Measurements from ENCODE around the gene MTREX. TPM values are rescaled to one million over a fixed set of nuclear protein-coding genes. Genes with fewer than 3 reads are reported as not detected.

The MTREX gene
- total RNA-seq, 1 experiment from 2014 or later, result 123 TPM

DNA sequence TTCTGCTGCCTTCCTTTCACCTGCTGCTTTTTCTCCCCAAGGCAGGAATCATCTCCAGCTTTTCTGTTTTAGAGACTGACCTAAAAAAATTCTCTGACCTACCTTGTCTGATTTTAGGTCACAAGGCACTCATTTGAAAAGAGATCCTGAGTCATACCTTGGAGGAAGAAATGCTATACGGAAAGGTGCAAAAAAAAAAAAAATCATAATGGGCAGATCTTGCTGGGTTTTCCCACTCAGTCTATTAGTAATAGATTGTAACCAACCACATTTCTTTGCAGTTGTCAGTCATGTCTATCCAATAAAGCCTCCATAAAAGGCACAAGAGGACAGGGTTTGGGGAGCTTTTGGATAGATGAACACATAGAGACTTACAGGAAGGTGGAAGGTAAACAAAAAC, 70.0 kb downstream of the MTREX start:
- Histone ChIP-seq H2BK5ac (ENCODE audit: insufficient read length, low read length) (no peak overlapping the region), H3K79me2 (ENCODE audit: insufficient read depth, low read length) (no peaks in the 10 kb centered on the region), H4K5ac (ENCODE audit: insufficient read length, low read depth, low read length) (no peak overlapping the region), H3K14ac (ENCODE audit: insufficient read depth, low read length) (no peak overlapping the region), H2BK120ac (ENCODE audit: low read depth, low read length, poor library complexity, severe bottlenecking) (no peak overlapping the region), H3K23me2 (ENCODE audit: insufficient read length, low read depth, low read length, poor library complexity, severe bottlenecking) (no peaks in the 10 kb centered on the region), H3K27ac (ENCODE audit: insufficient read length, low read depth, low read length) (no peak overlapping the region), H3K9ac (ENCODE audit: extremely low read depth, insufficient read length, low read length) (no peak overlapping the region), H3T11ph (ENCODE audit: low read length) (no peak overlapping the region), H3K27me3 (ENCODE audit: insufficient read depth, low read length) (no peaks in the 10 kb centered on the region), H3K4ac (ENCODE audit: low read depth, low read length) (no peak overlapping the region), H3K18ac (ENCODE audit: insufficient read length, low read depth, low read length) (no peak overlapping the region), H4K8ac (replicated peaks; ENCODE audit: insufficient read length, low read depth, low read length) (no peak overlapping the region), H3K4me2 (ENCODE audit: insufficient read depth, insufficient read length, low read length) (no peak overlapping the region), H2AFZ (ENCODE audit: low read length) (no peak overlapping the region), H4K20me1 (ENCODE audit: control insufficient read depth, insufficient read depth, insufficient read length) (no peaks in the 10 kb centered on the region), H3K79me1 (ENCODE audit: insufficient read depth, low read depth, low read length, poor library complexity, severe bottlenecking) (no peaks in the 10 kb centered on the region), H3K23ac (ENCODE audit: insufficient read length, low read depth, low read length) (no peak overlapping the region), H2BK15ac (ENCODE audit: low read depth, low read length) (no peak overlapping the region), H2BK12ac (ENCODE audit: insufficient read length, low read depth, low read length) (no peak overlapping the region), H2BK20ac (ENCODE audit: low read depth, low read length, poor library complexity, severe bottlenecking) (no peak overlapping the region), H3K4me1 (ENCODE audit: insufficient read depth, low read length) (no peaks in the 10 kb centered on the region), H3K9me3 (ENCODE audit: control insufficient read depth, low read depth, low read length) (no peaks in the 10 kb centered on the region), H2AK5ac (ENCODE audit: insufficient read length, low read length) (no peak overlapping the region), H4K91ac (ENCODE audit: insufficient read length, low read depth, low read length) (no peak overlapping the region), H3K56ac (ENCODE audit: insufficient read length, low read depth, low read length) (no peak overlapping the region)
- no peak overlapping the region for H3K4me3 Mint-ChIP-seq
- whole genome bisulfite sequencing (ENCODE audit: extremely low coverage, insufficient read length, low lambda C conversion rate), result no CpG with 5 or more reads among the region's 1 CpG
- peak overlapping the region in 1 of 3 experiments; percentile 15; a peak in 2 of 7 replicates for H3K27ac Mint-ChIP-seq
- H3K36me3 Mint-ChIP-seq (ENCODE audit: insufficient read depth in 1 of 3, low read depth in 3 of 3), result peaks cover 47 to 72% (median 70%) of the 10 kb centered on the region in 3 experiments
- H3K9me3 Mint-ChIP-seq, result peaks cover 8 to 10% of the 10 kb centered on the region in 2 experiments; a peak in 3 of 5 replicates
- H3K4me1 Mint-ChIP-seq, result no peaks in the 10 kb centered on the region
- TF ChIP-seq, protein P1, sequence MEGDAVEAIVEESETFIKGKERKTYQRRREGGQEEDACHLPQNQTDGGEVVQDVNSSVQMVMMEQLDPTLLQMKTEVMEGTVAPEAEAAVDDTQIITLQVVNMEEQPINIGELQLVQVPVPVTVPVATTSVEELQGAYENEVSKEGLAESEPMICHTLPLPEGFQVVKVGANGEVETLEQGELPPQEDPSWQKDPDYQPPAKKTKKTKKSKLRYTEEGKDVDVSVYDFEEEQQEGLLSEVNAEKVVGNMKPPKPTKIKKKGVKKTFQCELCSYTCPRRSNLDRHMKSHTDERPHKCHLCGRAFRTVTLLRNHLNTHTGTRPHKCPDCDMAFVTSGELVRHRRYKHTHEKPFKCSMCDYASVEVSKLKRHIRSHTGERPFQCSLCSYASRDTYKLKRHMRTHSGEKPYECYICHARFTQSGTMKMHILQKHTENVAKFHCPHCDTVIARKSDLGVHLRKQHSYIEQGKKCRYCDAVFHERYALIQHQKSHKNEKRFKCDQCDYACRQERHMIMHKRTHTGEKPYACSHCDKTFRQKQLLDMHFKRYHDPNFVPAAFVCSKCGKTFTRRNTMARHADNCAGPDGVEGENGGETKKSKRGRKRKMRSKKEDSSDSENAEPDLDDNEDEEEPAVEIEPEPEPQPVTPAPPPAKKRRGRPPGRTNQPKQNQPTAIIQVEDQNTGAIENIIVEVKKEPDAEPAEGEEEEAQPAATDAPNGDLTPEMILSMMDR (conservative IDR thresholded peaks at IDR 0.05), result no peak
- no peak for DNase-seq
- H3K27me3 Mint-ChIP-seq (ENCODE audit: low read depth), result no peaks in the 10 kb centered on the region
